Heart left ventricle (tissue), 16 donors: ENCODE results near the gene IGF2BP3. TPM values are rescaled to one million over a fixed set of nuclear protein-coding genes. Genes with fewer than 3 reads are reported as not detected.

ENCODE experiments used
- ATAC-seq, 4 donors: fragments of 200-7000 bp; cut with Tn5 transposase; one replicate each; pipeline ENCODE4 v1.9.1; 2020 to 2022; ENCODE audit warnings: moderate library complexity in 4 of 4, mild to moderate bottlenecking in 3 of 4, moderate number of reproducible peaks in 1 of 4
- DNase-seq, 5 donors: peaks; one replicate each; pipeline ENCODE4 v3.0.0-alpha.2; 2020
- H3K27ac ChIP-seq, 12 donors: fragments of 200-600 bp; sonication (generic) in 4 of 12; one replicate each; pipeline versions ENCODE4 v1.5.0 to v1.8.0; 2016 to 2022; ENCODE audit warnings: mild to moderate bottlenecking in 2 of 12
- H3K27me3 ChIP-seq, 9 donors: fragments of 200-600 bp; sonication (generic) in 2 of 9; one replicate each; pipeline versions ENCODE4 v1.5.1 to v1.8.0; 2016 to 2022; ENCODE audit warnings: mild to moderate bottlenecking in 3 of 9
- H3K36me3 ChIP-seq, 9 donors: fragments of 200-600 bp; sonication (generic) in 2 of 9; one replicate each; pipeline versions ENCODE4 v1.5.0 to v1.8.0; 2018 to 2022; ENCODE audit warnings: mild to moderate bottlenecking in 2 of 9
- H3K4me1 ChIP-seq, 12 donors: fragments of 200-600 bp; sonication (generic) in 4 of 12; one replicate each; pipeline versions ENCODE4 v1.5.0 to v1.8.0; 2016 to 2022; ENCODE audit warnings: mild to moderate bottlenecking in 3 of 12
- H3K4me3 ChIP-seq, 12 donors: fragments of 200-600 bp; sonication (generic) in 4 of 12; one replicate each; pipeline versions ENCODE4 v1.5.0 to v1.8.0; 2017 to 2022; ENCODE audit warnings: mild to moderate bottlenecking in 9 of 12, moderate library complexity in 4 of 12
- H3K9me3 ChIP-seq, 12 donors: fragments of 200-600 bp; sonication (generic) in 4 of 12; one replicate each; pipeline versions ENCODE4 v1.5.0 to v1.8.0; 2016 to 2022; ENCODE audit warnings: mild to moderate bottlenecking in 1 of 12
- CTCF ChIP-seq, 12 donors: fragments of 200-600 bp; sonication (generic) in 4 of 12; IDR thresholded peaks; one replicate each; pipeline versions ENCODE4 v1.5.0 to v1.8.0; 2018 to 2022; ENCODE audit warnings: antibody characterized with exemption in 12 of 12, mild to moderate bottlenecking in 5 of 12
- POLR2A ChIP-seq, 2 donors: fragments of 450-650 bp; IDR thresholded peaks; one replicate each; pipeline ENCODE4 v1.6.1; 2017; ENCODE audit warnings: antibody characterized with exemption in 2 of 2, mild to moderate bottlenecking in 2 of 2, moderate library complexity in 2 of 2
- WGBS, 4 donors: extraction: QIAGEN DNeasy Blood & Tissue Kit in 2 of 4; methylation state at CpG; one replicate each; pipeline versions ENCODE4 v1.1.5 to v1.1.7; 2013 to 2018; 5-methylcytosine and 5-hydroxymethylcytosine counted together
- intact Hi-C, 10 donors: fragments of 100-400 bp; cut with DNase I; formaldehyde crosslinking; loops; one replicate each; pipeline versions ENCODE4 v1.11.1 to v1.14.2; 2022
- polyA plus RNA-seq, 2 donors: library from polyadenylated mRNA; stranded (reverse); fragments of 200-250 nt; gene quantifications; one replicate each; pipeline ENCODE4 v1.2.3, GENCODE V29; 2013
- total RNA-seq, 9 donors: library from RNA; depleted of rRNA in 2 of 9; stranded (reverse); fragments of >200 nt in 2 of 9; fragmentation: NEBNext Ultra II Directional in 3 of 9; extraction: Animal tissue kit (Norgen Biotek cat#: 25700) in 3 of 9; gene quantifications; one replicate each; pipeline versions ENCODE4 v1.1.0 to v1.2.4, GENCODE V29; 2016 to 2023
- donor health status: ischemic (EF 13 %, LVEDD 7.1; RV severe dilation, severe dysfunction).
- donor health status: healthy with polysubstance abuse.
- donor health status: DM: no; HTN: yes; CAD: no.
- donor health status: DM: no; HTN: no; CAD: no.
- donor health status: ischemic (EF 25% LVEDD 6.9; RV normal size, moderate dysfunction).
- donor health status: ischemic (EF 25% LVEDD 5.7; RV mildly dilated, moderate dysfunction).
- donor health status: healthy.
- donor health status: DM: yes; HTN: yes; CAD: no.
- donor health status: ischemic (EF 35%, LVEDD 5.7; RV mildly dilated, moderate dysfunction).
- donor health status: nonischemic (EF 11% LVEDD 7.7; RV severe dilation, severe dysfunction).
- donor health status: DM: yes; HTN: yes; CAD: no.
- donor health status: PGD.
- donor health status: ischemic (EF 29% LVEDD 5.4; RV normal size, mild dysfunction).
- donor health status: nonischemic (EF 23%, LVEDD 6.1; RV moderate dilation, normal function).

The IGF2BP3 gene
- total and polyA plus RNA-seq, 11 donors = 0.27 to 2.2 (median 0.50) TPM; not detected in 5

GRCh38 chr7:23334482-23335056 lies 135.7 kb downstream of the IGF2BP3 start:
- peaks cover 0 to 5% (median 0%) of the 10 kb centered on the region in 12 donors for H3K9me3 ChIP-seq
- TF ChIP-seq CTCF (IDR thresholded peaks at IDR 0.05) (no peak), POLR2A (IDR thresholded peaks at IDR 0.05) (no peak)
- H3K4me3 ChIP-seq = no peak overlapping the region
- 17 to 38% (median 23%) methylated on average over 5 of the region's 5 CpGs for WGBS, 4 donors
- no peaks in the 10 kb centered on the region for H3K36me3 ChIP-seq
- H3K27me3 ChIP-seq = no peaks in the 10 kb centered on the region
- DNase-seq (peak in 1 of 5 donors; percentile 51), ATAC-seq (peak in 3 of 4 donors; percentile 23 to 76 (median 59))
- peaks cover 0 to 44% (median 19%) of the 10 kb centered on the region in 12 donors for H3K4me1 ChIP-seq
- intact Hi-C loops = no loop called here
- H3K27ac ChIP-seq = peak overlapping the region in 8 of 12 donors; percentile 6 to 63 (median 22)

DNA sequence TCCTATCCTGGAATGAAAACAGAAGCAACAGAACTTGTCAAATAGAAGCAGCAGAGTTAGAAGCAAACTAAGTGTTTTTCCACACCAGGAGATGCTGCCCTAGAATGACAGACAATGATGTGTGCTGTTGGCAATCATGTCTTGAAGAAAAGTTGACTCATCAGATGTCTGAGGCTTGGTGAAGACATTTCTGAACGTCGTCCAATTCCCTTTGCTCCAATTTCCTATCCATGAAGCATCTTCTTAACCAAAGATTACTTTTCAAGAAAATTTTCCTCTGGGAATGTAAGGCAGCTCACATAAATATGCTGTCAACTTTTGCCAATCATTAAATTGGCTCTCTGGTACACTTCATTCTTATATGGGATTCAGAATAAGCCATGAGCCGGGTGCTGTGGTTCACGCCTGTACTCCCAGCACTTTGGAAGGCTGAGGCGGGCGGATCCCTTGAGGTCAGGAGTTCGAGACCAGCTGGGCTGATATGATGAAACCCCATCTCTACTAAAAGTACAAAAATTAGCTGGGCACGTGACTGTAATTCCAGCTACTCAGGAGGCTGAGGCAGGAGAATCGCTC lies 136.5 kb downstream of the IGF2BP3 start:
- DNase-seq (peak in 2 of 5 donors; percentile 43 to 46), ATAC-seq (peak; percentile 34 to 79 (median 46))
- peak overlapping the region in 10 of 12 donors; percentile 6 to 63 (median 24) for H3K27ac ChIP-seq
- TF ChIP-seq POLR2A (IDR thresholded peaks at IDR 0.05) = no peak
- no peak for TF ChIP-seq CTCF (IDR thresholded peaks at IDR 0.05)
- no peaks in the 10 kb centered on the region for H3K36me3 ChIP-seq
- 51 to 71% (median 61%) methylated on average over 9 of the region's 9 CpGs for WGBS, 4 donors
- H3K27me3 ChIP-seq = no peaks in the 10 kb centered on the region
- intact Hi-C loops = no loop called here
- H3K4me1 ChIP-seq = peaks cover 0 to 44% (median 19%) of the 10 kb centered on the region in 12 donors
- H3K9me3 ChIP-seq = peaks cover 0 to 5% (median 0%) of the 10 kb centered on the region in 12 donors
- no peak overlapping the region for H3K4me3 ChIP-seq

- no peak for TF ChIP-seq POLR2A (IDR thresholded peaks at IDR 0.05)
- no peak for TF ChIP-seq CTCF (IDR thresholded peaks at IDR 0.05)
- H3K27ac ChIP-seq = peak overlapping the region in 8 of 12 donors; percentile 6 to 63 (median 24)
- 19 to 29% (median 26%) methylated on average over 4 of the region's 4 CpGs for WGBS, 4 donors
- DNase-seq (peak in 4 of 5 donors; percentile 29 to 64 (median 50)), ATAC-seq (peak in 3 of 4 donors; percentile 50 to 77 (median 63))
- no peaks in the 10 kb centered on the region for H3K36me3 ChIP-seq
- peaks cover 0 to 5% (median 0%) of the 10 kb centered on the region in 12 donors for H3K9me3 ChIP-seq
- H3K27me3 ChIP-seq = no peaks in the 10 kb centered on the region
- H3K4me1 ChIP-seq = peaks cover 0 to 44% (median 19%) of the 10 kb centered on the region in 12 donors
- H3K4me3 ChIP-seq = no peak overlapping the region
- intact Hi-C loops = no loop called here
Measured at GRCh38 chr7:23332910-23333612, 137.2 kb downstream of the IGF2BP3 start.

DNA sequence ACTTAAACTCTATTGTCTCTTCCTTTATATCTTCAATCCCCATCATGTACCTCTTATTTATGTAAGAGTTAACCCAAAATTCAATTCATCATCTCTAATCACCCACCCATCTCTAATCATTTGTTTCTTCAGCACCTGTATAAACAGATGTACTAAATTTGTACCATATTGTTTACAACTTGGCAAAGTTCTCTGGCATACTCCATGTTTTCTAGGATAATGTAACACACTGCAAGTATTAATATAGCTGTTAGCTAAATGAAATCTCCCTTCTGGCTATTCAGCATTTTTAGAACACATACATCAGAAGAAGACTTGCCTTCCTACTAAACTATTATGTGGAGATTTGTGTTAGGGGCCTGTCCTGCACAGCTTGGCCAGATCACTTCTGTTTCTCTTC lies 138.1 kb downstream of the IGF2BP3 start:
- intact Hi-C loops = no loop called here
- no peak for TF ChIP-seq POLR2A (IDR thresholded peaks at IDR 0.05)
- no peak for TF ChIP-seq CTCF (IDR thresholded peaks at IDR 0.05)
- no peak for DNase-seq
- peak overlapping the region in 2 of 12 donors; percentile 57 to 63 for H3K27ac ChIP-seq
- H3K9me3 ChIP-seq = no peaks in the 10 kb centered on the region
- no peaks in the 10 kb centered on the region for H3K27me3 ChIP-seq
- peaks cover 0 to 44% (median 19%) of the 10 kb centered on the region in 12 donors for H3K4me1 ChIP-seq
- ATAC-seq = no peak
- no peaks in the 10 kb centered on the region for H3K36me3 ChIP-seq
- H3K4me3 ChIP-seq = no peak overlapping the region
